GM21360 (cell line): ENCODE results near the gene NOC4L.
"Not testable (repeated sequence)": the region's sequence is repeated elsewhere in the genome, so short reads cannot be mapped to it uniquely, and the experiment has no call there.

Experiments
- ATAC-seq: cut with Tn5 transposase; IDR thresholded peaks from one replicate; pipeline ENCODE4 v1.9.1; 2021; ENCODE audit warnings: mild to moderate bottlenecking, moderate library complexity; ENCODE audit not compliant: unreplicated experiment

The NOC4L gene

DNA sequence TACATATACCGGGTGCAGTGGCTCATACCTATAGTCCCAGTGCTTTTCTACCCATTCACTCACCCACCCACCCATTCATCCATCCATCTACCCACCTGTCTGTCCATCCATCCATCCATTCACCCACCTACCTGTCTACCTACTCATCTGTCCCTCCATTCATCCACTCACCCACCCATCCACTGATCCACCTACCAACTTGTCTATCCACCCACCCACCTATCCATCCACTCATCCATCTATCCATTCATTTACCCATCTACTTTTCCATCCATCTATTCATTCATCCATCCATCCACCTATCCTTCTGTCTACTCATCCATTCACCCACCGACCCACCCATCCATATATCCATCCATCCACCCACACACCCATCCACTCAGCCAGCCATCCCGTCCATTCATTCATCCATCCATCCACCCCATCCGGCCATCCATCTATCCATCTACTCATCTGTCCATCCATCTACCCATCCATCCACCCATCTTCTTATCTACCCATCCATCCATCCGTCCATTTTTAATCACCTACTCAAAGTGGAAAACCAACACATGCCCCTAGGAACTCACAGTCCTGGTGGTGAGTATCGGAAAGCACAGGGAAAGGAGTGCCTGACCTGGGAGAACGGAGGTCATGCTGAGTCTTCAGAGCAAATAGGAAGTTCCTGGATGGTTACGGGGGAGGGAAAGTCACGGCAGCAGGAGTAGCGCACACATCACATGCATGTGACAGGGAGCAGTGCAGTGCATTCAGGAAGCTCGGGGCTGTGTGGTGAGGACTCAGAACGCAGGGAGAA, 20.1 kb upstream of the NOC4L start:
- no peak for ATAC-seq

DNA sequence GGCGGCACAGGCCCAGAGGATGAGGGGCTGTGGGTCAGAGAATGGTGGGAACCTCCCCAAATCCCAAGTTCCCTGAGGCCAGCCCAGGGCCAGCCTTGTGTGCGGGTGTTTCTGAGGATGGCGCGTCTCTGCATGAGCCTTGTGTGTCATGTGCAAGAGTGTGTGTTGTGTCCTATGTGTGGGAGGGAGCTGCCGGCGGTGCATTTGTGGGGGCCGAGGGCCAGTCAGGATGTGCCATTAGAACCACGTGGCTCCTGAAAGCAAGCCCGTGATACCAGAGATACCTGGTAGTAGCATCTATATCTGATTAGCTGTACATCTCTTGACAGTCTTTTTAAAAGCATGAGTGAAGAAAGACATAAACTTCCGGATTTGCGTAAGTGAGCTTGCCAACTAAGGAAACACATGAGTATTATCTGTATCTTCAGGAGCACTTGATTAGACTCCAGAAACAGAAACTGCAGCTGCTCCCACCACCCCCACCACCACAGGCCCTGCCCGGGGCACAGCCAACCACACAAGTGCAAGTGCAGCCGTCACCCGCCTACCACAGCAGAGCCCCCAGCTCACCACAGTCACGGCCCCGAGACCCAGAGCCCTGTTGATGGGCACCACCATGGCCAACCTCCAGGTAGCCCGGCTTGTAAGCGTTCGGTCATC, 19.4 kb upstream of the NOC4L start:
- ATAC-seq: no peak

DNA sequence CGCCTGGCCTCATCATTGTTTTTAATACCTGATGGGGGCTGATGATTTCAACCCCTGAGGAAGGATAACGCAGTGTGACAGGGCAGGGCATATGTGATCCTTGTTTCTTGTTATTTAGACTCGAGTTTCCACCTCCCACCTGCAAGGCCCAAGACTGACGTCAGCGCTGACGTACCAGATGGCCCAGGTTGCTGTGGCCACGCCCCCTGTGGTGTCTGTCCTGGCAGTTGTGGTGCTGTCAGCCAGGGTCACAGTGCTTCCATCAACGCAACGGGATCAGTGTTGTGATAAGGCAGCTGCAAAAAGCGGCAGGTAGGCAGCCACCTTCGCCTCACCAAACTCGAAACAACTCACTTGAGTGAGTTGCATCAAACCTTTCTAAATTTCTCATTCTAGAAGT, 18.5 kb upstream of the NOC4L start:
- ATAC-seq: no peak

- no peak for ATAC-seq
Observed at GRCh38 chr12:132127041-132127440, 17.2 kb upstream of the NOC4L start.

- no peak for ATAC-seq
Observed at GRCh38 chr12:132129007-132129406, 15.2 kb upstream of the NOC4L start.

- no peak for ATAC-seq
Observed at GRCh38 chr12:132130690-132131089, 13.6 kb upstream of the NOC4L start.

- ATAC-seq: no peak
Observed at GRCh38 chr12:132131229-132131628, 13.0 kb upstream of the NOC4L start.

GRCh38 chr12:132131952-132132351, 12.3 kb upstream of the NOC4L start:
- no peak for ATAC-seq

DNA sequence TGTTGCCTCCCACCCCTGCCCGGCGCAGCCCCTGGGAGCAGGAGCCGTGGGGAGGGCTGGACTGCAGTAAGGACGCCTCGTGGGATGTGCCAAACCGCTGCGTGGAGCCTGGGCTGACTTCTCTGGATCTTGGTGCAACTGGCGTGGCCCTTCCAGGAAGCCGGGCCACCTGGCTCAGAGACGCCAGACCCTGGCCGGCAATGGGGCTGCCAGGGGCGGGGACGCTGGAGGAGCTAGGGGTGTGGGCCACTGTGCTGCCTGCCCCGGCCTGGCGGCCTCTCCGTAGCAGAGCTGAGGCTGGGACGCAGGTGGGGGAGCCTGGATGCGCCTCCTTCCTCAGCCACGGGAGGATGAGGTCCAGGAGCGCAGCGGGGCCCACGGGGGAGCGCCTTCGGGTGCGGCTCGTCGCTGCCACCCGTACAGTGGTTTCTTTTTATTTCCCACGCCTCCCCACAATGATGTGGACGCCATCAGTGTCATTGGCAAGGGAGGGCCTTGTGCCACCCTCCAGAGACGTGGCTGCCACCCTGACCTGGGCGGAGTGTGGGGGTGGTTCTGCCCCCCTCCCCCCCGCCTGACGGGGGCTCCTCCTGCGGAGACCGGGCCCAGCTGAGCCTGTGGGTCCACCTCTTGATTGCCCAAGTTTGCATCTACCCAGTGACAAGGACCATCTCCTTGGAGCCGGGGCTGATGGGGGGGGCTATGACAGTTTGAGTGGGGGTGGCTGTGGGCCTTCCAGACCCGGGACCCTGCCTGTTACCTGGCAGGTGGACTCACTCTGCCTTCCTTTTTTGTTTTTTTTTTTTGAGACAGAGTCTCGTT, 11.4 kb upstream of the NOC4L start:
- ATAC-seq: no peak

GRCh38 chr12:132133952-132134652, 10.2 kb upstream of the NOC4L start:
- no peak for ATAC-seq

DNA sequence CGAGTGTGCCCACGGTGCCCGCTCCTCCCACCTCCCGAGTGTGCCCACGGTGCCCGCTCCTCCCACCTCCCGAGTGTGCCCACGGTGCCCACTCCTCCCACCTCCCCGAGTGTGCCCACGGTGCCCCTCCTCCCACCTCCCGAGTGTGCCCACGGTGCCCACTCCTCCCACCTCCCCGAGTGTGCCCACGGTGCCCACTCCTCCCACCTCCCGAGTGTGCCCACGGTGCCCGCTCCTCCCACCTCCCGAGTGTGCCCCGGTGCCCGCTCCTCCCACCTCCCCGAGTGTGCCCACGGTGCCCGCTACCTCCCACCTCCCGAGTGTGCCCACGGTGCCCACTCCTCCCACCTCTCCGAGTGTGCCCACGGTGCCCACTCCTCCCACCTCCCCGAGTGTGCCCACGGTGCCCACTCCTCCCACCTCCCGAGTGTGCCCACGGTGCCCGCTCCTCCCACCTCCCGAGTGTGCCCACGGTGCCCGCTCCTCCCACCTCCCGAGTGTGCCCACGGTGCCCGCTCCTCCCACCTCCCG, 9.5 kb upstream of the NOC4L start:
- ATAC-seq: not testable (repeated sequence)

DNA sequence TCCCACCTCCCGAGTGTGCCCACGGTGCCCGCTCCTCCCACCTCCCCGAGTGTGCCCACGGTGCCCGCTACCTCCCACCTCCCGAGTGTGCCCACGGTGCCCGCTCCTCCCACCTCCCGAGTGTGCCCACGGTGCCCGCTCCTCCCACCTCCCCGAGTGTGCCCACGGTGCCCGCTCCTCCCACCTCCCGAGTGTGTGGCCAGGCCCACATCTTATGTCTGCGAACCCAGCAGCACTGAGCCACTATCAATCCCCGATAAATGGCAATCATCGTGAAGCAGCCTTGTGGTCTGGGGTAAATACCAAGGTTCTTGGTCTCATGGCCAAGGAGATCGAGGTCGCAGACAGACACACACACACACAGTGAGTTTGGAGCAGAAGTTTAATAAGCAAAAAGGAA, 8.0 kb upstream of the NOC4L start:
- ATAC-seq: not testable (repeated sequence)

DNA sequence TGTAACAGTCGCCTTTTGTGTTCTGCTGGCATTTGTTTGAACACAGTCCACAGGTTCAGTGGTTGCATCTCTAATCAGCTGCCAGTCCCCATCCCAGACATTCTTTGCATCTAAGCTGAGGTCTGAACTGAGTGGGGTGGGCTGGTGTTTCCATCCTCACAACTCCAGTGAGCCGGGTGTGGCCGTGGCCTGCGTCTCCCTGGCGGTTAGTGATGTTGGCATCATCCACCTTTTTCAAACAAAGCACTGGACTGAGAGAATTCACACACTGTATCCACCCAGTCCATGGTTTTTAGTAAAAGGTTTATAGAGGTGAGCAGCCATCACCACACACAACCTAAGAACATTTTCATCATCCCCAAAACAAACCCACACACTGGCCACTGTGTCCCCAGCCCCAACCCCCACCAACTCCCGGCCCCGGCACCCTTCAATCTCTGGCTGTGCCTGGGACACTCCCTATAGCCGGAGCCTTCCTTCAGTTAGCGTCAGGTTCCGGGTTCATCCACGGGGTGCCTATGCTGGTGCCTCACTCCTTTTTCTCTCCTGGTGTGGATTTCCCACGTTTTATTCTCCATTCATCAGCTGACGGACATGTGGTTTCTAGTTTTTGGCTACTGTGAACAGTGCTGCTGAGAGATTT, 6.7 kb upstream of the NOC4L start:
- no peak for ATAC-seq

DNA sequence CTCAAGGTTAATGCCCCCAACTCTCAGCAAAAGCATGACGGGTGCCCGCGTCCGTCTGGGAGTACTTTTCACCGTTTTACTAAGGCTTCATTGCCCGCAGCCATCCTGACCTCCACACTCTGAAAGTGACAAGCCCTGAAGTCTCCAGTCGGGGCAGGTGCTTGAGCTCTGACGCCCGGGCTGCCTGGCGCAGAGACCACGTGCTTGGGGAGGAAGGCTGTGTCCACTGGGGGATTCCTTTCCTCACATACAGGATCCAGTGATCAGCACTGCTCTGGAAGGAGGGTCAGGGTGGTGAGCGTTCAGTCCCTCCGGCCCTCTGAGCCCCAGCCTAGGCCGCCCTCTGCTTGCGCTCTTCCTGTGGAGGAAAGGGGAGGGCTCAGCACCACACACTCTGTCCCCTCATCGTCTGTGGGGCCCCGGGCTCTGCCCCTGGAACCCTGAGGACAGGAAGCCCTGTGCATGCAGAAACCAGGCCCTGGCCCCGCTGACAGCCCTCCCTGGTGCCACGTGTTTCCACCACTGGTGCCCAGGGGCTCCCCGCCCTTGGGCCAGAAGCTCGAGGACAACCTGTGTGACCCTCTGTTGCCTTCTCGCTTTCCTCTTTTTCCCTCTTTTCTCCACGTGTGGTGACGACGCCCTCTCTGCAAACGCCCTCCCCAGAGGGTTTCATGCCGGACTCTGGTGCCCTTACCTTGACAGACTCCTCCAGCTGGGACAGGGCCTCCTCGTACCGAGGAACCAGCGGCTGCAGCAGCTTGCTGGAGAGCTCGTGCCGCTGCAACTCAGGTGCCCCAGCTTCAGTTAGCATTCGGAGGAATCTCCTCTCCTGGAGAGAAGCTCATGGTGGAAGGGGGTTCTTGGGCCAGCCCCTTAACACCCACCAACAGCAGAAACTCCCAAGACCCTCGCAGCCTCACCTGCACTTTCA, 5.1 kb upstream of the NOC4L start:
- no peak for ATAC-seq

GRCh38 chr12:132139912-132140311, 4.3 kb upstream of the NOC4L start:
- ATAC-seq: no peak

DNA sequence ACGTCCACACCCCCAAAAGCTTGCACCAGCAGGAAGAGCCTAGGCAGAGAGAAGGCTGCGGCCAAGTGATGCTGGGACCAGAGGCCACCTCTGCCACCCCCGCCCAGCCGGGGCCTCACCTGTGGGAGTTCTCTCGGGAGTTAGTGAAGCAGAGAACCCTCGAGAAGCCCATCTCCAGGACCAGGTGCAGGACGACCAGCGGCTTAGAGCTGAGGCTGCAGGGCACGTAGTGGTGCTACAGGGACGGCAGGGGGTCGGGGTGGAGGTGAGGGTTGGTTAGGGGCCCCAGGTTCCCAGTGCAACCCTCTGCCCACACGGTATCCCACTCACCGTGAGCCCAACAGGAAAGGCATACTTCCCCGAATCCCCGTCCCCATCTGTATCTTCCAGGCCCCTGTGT, 3.8 kb upstream of the NOC4L start:
- ATAC-seq: no peak

GRCh38 chr12:132140918-132141841, 3.1 kb upstream of the NOC4L start:
- ATAC-seq: no peak

- no peak for ATAC-seq
Observed at GRCh38 chr12:132141976-132142678, 2.1 kb upstream of the NOC4L start.
